Endodermal cell (in vitro differentiated cells): ENCODE results near the gene TBX15. TPM values are rescaled to one million over a fixed set of nuclear protein-coding genes. Genes with fewer than 3 reads are reported as not detected.

Experiments
- DNase-seq: peaks from one replicate; pipeline ENCODE4 v3.0.0-alpha.2; 2017
- H3K27ac ChIP-seq: 2 replicates; pipeline ENCODE4 v1.5.1; 2013; ENCODE audit warnings: mild to moderate bottlenecking, low read depth, low read length, moderate library complexity
- H3K27me3 ChIP-seq: 2 replicates; pipeline ENCODE4 v1.6.1; 2013; ENCODE audit warnings: mild to moderate bottlenecking, low read length, moderate library complexity; ENCODE audit not compliant: insufficient read depth, control insufficient read depth, poor library complexity, severe bottlenecking
- H3K36me3 ChIP-seq: 2 replicates; pipeline ENCODE4 v1.7.0; 2013; ENCODE audit warnings: mild to moderate bottlenecking, low read length, moderate library complexity; ENCODE audit not compliant: control insufficient read depth, insufficient read depth
- H3K4me1 ChIP-seq: one replicate; pipeline ENCODE4 v1.7.0; 2013; ENCODE audit warnings: low read length; ENCODE audit not compliant: control insufficient read depth, insufficient read depth
- H3K4me3 ChIP-seq: 2 replicates; pipeline ENCODE4 v1.5.1; 2013; ENCODE audit warnings: mild to moderate bottlenecking, low read length, moderate library complexity
- H3K9ac ChIP-seq: 2 replicates; pipeline ENCODE4 v1.6.1; 2013; ENCODE audit warnings: mild to moderate bottlenecking, low read length, moderate library complexity; ENCODE audit not compliant: poor library complexity, severe bottlenecking; ENCODE audit errors: extremely low read depth
- H3K9me3 ChIP-seq: 2 replicates; pipeline ENCODE4 v1.6.1; 2013; ENCODE audit warnings: mild to moderate bottlenecking, low read length, moderate library complexity; ENCODE audit not compliant: control insufficient read depth
- H3K27ac Mint-ChIP-seq: 2 replicates; pipeline ENCODE4 v1.8.0; 2020; ENCODE audit warnings: mixed read lengths
- H3K27me3 Mint-ChIP-seq: 2 replicates; pipeline ENCODE4 v1.8.0; 2021; ENCODE audit warnings: mild to moderate bottlenecking, mixed read lengths; ENCODE audit not compliant: insufficient read depth
- H3K36me3 Mint-ChIP-seq: 2 replicates; pipeline ENCODE4 v1.8.0; 2020; ENCODE audit warnings: low read depth, mixed read lengths
- H3K4me1 Mint-ChIP-seq: 2 replicates; pipeline ENCODE4 v1.8.0; 2020; ENCODE audit warnings: mixed read lengths
- H3K4me3 Mint-ChIP-seq: 2 replicates; pipeline ENCODE4 v1.8.0; 2020; ENCODE audit warnings: mild to moderate bottlenecking, moderate library complexity, mixed read lengths
- H3K9me3 Mint-ChIP-seq: 2 replicates; pipeline ENCODE4 v1.8.0; 2020; ENCODE audit warnings: mild to moderate bottlenecking, mixed read lengths
- CTCF ChIP-seq: fragments of 200-600 bp; sonication (generic); conservative IDR thresholded peaks from 2 replicates; pipeline ENCODE4 v1.5.0; 2021; ENCODE audit warnings: antibody characterized with exemption, mild to moderate bottlenecking
- WGBS, 2 experiments: methylation state at CpG; one replicate each; pipeline versions ENCODE4 v1.1.5 to v1.1.7; 2013; ENCODE audit warnings: missing lambda C conversion rate in 2 of 2, mixed read lengths in 1 of 2; ENCODE audit not compliant: insufficient coverage in 1 of 2, insufficient read length in 1 of 2; 5-methylcytosine and 5-hydroxymethylcytosine counted together
- total RNA-seq, 2 donors: library from RNA; stranded (reverse); fragmentation: NEBNext Ultra II Directional in 1 of 2; extraction: Animal tissue kit (Norgen Biotek cat#: 25700) in 1 of 2; gene quantifications; 2 replicates in 1 of 2; 3 replicates in 1 of 2; pipeline ENCODE4 v1.2.1, GENCODE V29; 2021

Gene TBX15
- total RNA-seq, 2 donors from 2014 or later: 0.09 TPM; not detected in 1

- Histone ChIP-seq H3K4me1 (no peaks in the 10 kb centered on the region), H3K4me3 (no peak overlapping the region), H3K36me3 (no peaks in the 10 kb centered on the region), H3K9ac (no peak overlapping the region), H3K9me3 (no peaks in the 10 kb centered on the region), H3K27ac (no peak overlapping the region), H3K27me3 (peaks cover 95% of the 10 kb centered on the region)
- DNase-seq: no peak
- WGBS, 2 experiments: 60 to 62% methylated on average over 15 to 17 of the region's 17 CpGs
- Mint-ChIP-seq H3K4me3 (peak overlapping the region; percentile 33), H3K9me3 (no peaks in the 10 kb centered on the region), H3K36me3 (no peaks in the 10 kb centered on the region), H3K4me1 (peaks cover 14% of the 10 kb centered on the region), H3K27me3 (peaks cover 100% of the 10 kb centered on the region), H3K27ac (no peak overlapping the region)
- no peak for TF ChIP-seq CTCF
Observed at GRCh38 chr1:119005724-119006405, 17.7 kb upstream of the TBX15 start.

GRCh38 chr1:119004781-119005180, 16.6 kb upstream of the TBX15 start:
- WGBS, 2 experiments: 93 to 100% methylated on average over 2 of the region's 2 CpGs
- Mint-ChIP-seq H3K4me3 (no peak overlapping the region), H3K4me1 (peaks cover 22% of the 10 kb centered on the region), H3K27ac (no peak overlapping the region), H3K36me3 (no peaks in the 10 kb centered on the region), H3K9me3 (no peaks in the 10 kb centered on the region), H3K27me3 (peaks cover 100% of the 10 kb centered on the region)
- Histone ChIP-seq H3K36me3 (no peaks in the 10 kb centered on the region), H3K4me1 (no peaks in the 10 kb centered on the region), H3K9me3 (no peaks in the 10 kb centered on the region), H3K27me3 (peaks cover 99% of the 10 kb centered on the region), H3K4me3 (no peak overlapping the region), H3K9ac (no peak overlapping the region), H3K27ac (no peak overlapping the region)
- no peak for TF ChIP-seq CTCF
- DNase-seq: no peak

- no peak overlapping the region for H3K27ac ChIP-seq
- H3K9me3 Mint-ChIP-seq: no peaks in the 10 kb centered on the region
- TF ChIP-seq CTCF: no peak
- H3K4me1 ChIP-seq: no peaks in the 10 kb centered on the region
- H3K4me1 Mint-ChIP-seq: peaks cover 28% of the 10 kb centered on the region
- no peak overlapping the region for H3K4me3 ChIP-seq
- no peaks in the 10 kb centered on the region for H3K36me3 ChIP-seq
- no peak overlapping the region for H3K4me3 Mint-ChIP-seq
- 63 to 70% methylated on average over 4 to 5 of the region's 5 CpGs for WGBS, 2 experiments
- no peak overlapping the region for H3K27ac Mint-ChIP-seq
- H3K9me3 ChIP-seq: no peaks in the 10 kb centered on the region
- peaks cover 99% of the 10 kb centered on the region for H3K27me3 ChIP-seq
- no peaks in the 10 kb centered on the region for H3K36me3 Mint-ChIP-seq
- peaks cover 100% of the 10 kb centered on the region for H3K27me3 Mint-ChIP-seq
- H3K9ac ChIP-seq: no peak overlapping the region
- no peak for DNase-seq
Observed at GRCh38 chr1:119004129-119004527, 16.0 kb upstream of the TBX15 start.
